Measurements from ENCODE around the gene NDUFA8.

Gene NDUFA8

GRCh38 chr9:122159026-122159924 is at the start of gene NDUFA8, which contains the start of gene MORN5:
Gene NDUFA8 (minus strand): TSS chr9:122159779. CDS start chr9:122159677, 102 bp downstream.
Gene MORN5 (plus strand): TSS chr9:122159908. CDS start chr9:122159973, 65 bp downstream.
- peak; percentile 97 for DNase-seq

GRCh38 chr9:122207096-122207495 is 47.5 kb upstream of the NDUFA8 start:
- no peak for DNase-seq

GRCh38 chr9:122206118-122207046 is 46.8 kb upstream of the NDUFA8 start:
- DNase-seq, result no peak

GRCh38 chr9:122205176-122205575 is 45.6 kb upstream of the NDUFA8 start:
- no peak for DNase-seq

GRCh38 chr9:122204491-122204890 is 44.9 kb upstream of the NDUFA8 start:
- DNase-seq, result no peak

GRCh38 chr9:122204055-122204454 is 44.5 kb upstream of the NDUFA8 start:
- DNase-seq, result no peak

GRCh38 chr9:122202111-122202510 is 42.5 kb upstream of the NDUFA8 start:
- DNase-seq, result no peak

- no peak for DNase-seq
Measured at GRCh38 chr9:122201641-122202040, 42.1 kb upstream of the NDUFA8 start.

- no peak for DNase-seq
Measured at GRCh38 chr9:122200960-122201595, 41.5 kb upstream of the NDUFA8 start.

- DNase-seq, result no peak
Measured at GRCh38 chr9:122197882-122198281, 38.3 kb upstream of the NDUFA8 start.

GRCh38 chr9:122197426-122197825 is 37.8 kb upstream of the NDUFA8 start:
- peak; percentile 78 for DNase-seq

GRCh38 chr9:122195875-122196274 is 36.3 kb upstream of the NDUFA8 start:
- DNase-seq, result no peak

GRCh38 chr9:122193651-122194050 is 34.1 kb upstream of the NDUFA8 start:
- DNase-seq, result no peak

GRCh38 chr9:122192914-122193525 is 33.4 kb upstream of the NDUFA8 start:
- DNase-seq, result no peak

GRCh38 chr9:122192261-122192875 is 32.8 kb upstream of the NDUFA8 start:
- no peak for DNase-seq

GRCh38 chr9:122191584-122191983 is 32.0 kb upstream of the NDUFA8 start:
- no peak for DNase-seq

- DNase-seq, result peak; percentile 37
Measured at GRCh38 chr9:122190597-122191381, 31.2 kb upstream of the NDUFA8 start.

- DNase-seq, result no peak
Measured at GRCh38 chr9:122188369-122188768, 28.8 kb upstream of the NDUFA8 start.

GRCh38 chr9:122186777-122187470 is 27.3 kb upstream of the NDUFA8 start:
- no peak for DNase-seq

- DNase-seq, result no peak
Measured at GRCh38 chr9:122186301-122186700, 26.7 kb upstream of the NDUFA8 start.

GRCh38 chr9:122184551-122184950 is 25.0 kb upstream of the NDUFA8 start:
- DNase-seq, result no peak

All from NCI-H774 (cell line).